Neural cell (in vitro differentiated cells): ENCODE measurements around the gene PACS1.
"Not testable (repeated sequence)": the region's sequence is repeated elsewhere in the genome, so short reads cannot be mapped to it uniquely, and the experiment has no call there.

Experiments
- CTCF ChIP-seq: fragments of 450-650 bp; IDR thresholded peaks from 2 replicates; pipeline ENCODE4 v1.5.1; 2014; ENCODE audit warnings: antibody characterized with exemption, mild to moderate bottlenecking, moderate library complexity; ENCODE audit not compliant: poor library complexity, severe bottlenecking
- EZH2 ChIP-seq: fragments of 200-600, 300-800 bp; shearing (Covaris generic), sonication (generic); IDR thresholded peaks from 2 replicates; pipeline ENCODE4 v1.6.1; 2014; ENCODE audit warnings: antibody characterized with exemption, low read length, borderline replicate concordance, mild to moderate bottlenecking; ENCODE audit not compliant: insufficient read depth, poor library complexity, severe bottlenecking
- RAD21 ChIP-seq: fragments of 450-650 bp; conservative IDR thresholded peaks from 2 replicates; pipeline ENCODE4 v1.6.1; 2014; ENCODE audit warnings: antibody characterized with exemption, mild to moderate bottlenecking, moderate library complexity
- REST ChIP-seq: IDR thresholded peaks from 2 replicates; pipeline ENCODE4 v1.6.1; 2012; ENCODE audit warnings: borderline replicate concordance
- TAF1 ChIP-seq: IDR thresholded peaks from 2 replicates; pipeline ENCODE4 v1.6.1; 2012; ENCODE audit warnings: low read depth

DNA sequence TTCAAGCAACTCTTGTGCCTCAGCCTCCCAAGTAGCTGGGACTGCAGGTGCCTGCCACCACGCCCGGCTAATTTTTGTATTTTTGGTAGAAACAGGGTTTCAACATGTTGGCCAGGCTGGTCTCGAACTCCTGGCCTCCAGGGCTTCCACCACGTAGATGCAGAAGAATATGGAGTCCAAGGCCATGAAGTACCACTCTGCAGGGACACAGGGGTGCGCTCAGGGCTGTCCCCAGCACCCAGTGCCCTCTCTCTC, 47.0 kb upstream of the PACS1 start:
- not testable (repeated sequence) for TF ChIP-seq CTCF, TAF1, RAD21, REST, EZH2
